HG03159 (cell line): Measurements from ENCODE around the gene PDE4DIP.
"Not testable (repeated sequence)": the region's sequence is repeated elsewhere in the genome, so short reads cannot be mapped to it uniquely, and the experiment has no call there.

Experiments used
- ATAC-seq: cut with Tn5 transposase; IDR thresholded peaks from one replicate; pipeline ENCODE4 v1.9.1; 2021; ENCODE audit warnings: mild to moderate bottlenecking, moderate library complexity; ENCODE audit not compliant: unreplicated experiment

Gene PDE4DIP

GRCh38 chr1:148967580-148967979 lies 123.4 kb downstream of the PDE4DIP start:
- ATAC-seq, result not testable (repeated sequence)

GRCh38 chr1:148968682-148969081 lies 124.5 kb downstream of the PDE4DIP start:
- ATAC-seq, result not testable (repeated sequence)

- ATAC-seq, result not testable (repeated sequence)
Observed at GRCh38 chr1:148969126-148969525, 124.9 kb downstream of the PDE4DIP start.

DNA sequence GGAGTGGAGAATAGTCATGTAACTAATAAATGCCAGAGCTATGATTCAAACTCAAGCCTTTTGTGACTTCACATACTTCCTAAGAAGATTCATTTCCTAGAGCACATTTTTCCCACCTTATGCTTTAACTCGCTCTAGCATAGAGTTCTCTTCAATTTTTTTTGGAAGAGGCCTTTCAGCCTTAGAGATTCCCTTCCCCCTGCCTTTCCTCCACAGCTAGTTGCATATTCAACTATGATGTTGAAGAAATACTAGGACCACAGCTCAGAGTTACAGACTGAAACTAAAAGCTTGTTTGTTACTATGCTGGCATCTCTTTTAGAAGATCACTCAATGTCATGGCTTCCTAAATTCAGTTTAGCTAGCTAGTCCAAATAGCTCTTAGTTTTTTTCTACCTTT lies 131.2 kb downstream of the PDE4DIP start:
- ATAC-seq, result not testable (repeated sequence)

- not testable (repeated sequence) for ATAC-seq
Observed at GRCh38 chr1:148975866-148976537, 131.8 kb downstream of the PDE4DIP start.

GRCh38 chr1:148977785-148978184 lies 133.6 kb downstream of the PDE4DIP start:
- not testable (repeated sequence) for ATAC-seq

DNA sequence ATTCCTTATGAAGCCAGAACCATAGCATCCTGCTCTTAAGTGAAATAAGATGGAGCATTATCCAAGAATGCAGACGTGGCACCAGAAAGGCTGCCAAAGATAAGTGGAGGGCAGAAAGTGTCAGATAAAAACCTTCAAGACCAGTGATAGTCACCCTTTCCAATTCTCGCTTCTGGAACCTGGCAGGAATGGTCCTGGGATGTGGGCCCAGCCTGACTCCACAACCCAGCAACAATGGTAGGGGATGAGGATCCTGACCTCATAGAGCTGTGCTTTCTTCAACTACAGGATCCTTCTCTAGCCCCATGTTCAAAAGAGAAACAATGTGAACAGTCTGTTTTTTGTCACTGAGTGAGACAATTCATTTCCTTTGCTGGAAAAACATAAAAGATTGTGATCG lies 145.2 kb downstream of the PDE4DIP start:
- ATAC-seq, result not testable (repeated sequence)

GRCh38 chr1:148990233-148990788 lies 146.1 kb downstream of the PDE4DIP start:
- ATAC-seq, result not testable (repeated sequence)

DNA sequence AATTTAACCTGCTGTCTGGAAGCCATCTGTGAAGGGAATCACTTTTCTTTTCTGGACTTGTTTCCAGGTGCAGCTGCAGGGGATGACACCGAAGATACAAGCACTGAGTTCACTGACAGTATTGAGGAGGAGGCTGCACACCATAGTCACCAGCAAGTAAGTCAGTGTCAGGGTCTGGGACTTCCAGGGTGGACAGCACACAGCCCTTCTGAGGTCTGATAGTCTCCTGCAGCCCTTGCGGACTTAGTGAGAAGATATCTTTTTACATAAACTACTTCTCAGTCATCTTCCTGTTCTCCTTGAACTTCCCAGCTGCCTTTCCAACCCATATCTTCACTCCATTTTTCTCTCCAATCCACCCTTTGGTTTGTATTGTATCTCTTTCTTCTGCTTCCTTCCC lies 147.6 kb downstream of the PDE4DIP start:
- not testable (repeated sequence) for ATAC-seq

- ATAC-seq, result not testable (repeated sequence)
Observed at GRCh38 chr1:148992364-148992763, 148.1 kb downstream of the PDE4DIP start.

DNA sequence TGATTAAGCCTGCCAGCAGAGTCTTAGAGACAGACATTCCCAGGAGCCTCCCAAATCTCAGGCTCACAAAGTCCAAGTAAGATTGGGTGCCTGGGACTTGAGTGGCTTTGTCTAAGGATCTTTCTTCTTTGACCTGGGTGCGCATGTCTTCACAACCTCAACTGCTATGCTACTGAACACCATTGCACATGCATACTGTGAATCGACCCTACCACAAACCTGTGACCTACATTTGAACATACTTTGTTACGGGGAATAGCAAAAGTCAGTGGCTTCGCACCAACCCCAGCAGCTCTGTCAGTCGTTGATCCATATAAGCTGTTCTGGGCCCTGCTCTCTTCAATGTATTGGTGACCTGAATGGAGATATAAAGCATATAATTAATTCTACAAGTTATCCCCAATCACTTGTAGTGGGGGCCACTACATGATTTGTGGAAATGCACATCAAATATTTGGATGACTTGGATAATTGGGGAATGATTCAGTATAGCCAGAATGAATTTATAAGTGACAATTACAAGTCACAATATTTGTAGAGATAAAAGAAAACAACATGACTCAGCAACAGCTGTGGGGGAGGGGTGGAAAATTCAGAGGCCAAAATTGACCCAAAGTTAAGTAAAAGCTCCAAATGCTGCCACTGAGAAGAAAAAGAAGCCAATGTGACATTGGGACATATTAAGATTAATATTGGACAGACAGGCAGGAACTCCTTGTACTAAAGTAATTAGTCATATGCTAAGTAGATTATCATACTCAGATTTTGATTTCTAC lies 152.4 kb downstream of the PDE4DIP start:
- ATAC-seq, result not testable (repeated sequence)

DNA sequence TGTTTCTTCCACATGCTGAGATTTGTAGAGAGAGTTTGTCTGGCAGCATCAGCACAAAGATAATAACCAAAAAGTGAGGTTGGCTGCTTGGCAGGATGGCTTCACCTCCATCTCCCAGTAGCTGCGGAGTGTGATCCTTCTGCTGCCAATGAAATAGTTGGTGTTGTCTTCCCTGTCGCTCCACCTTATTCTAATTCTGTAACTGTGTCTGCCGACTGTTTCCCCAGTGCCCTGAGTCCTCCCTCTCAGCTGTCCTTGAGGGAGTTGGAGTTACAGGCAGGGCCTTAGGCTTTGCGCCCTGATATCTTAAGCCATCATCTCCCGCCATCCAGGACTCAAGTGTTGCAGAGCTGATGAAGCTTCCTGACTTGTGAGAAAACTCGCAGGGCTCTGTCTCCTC lies 153.2 kb downstream of the PDE4DIP start:
- not testable (repeated sequence) for ATAC-seq

DNA sequence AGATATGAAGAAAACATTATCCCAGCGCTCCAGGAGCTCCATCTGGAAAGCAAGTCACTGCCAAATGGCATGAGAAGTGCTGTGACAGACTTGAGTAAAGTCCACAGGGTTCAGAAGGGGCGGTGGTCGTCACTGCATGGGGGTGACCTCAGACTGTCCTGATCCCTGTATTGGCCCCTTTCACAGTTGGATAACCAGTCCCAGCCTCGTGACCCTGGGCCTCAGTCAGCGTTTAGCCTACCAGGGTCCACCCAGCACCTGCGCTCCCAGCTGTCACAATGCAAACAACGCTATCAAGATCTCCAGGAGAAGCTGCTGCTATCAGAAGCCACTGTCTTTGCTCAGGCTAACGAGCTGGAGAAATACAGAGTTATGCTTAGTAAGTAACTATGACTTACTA lies 158.4 kb downstream of the PDE4DIP start:
- ATAC-seq, result not testable (repeated sequence)

DNA sequence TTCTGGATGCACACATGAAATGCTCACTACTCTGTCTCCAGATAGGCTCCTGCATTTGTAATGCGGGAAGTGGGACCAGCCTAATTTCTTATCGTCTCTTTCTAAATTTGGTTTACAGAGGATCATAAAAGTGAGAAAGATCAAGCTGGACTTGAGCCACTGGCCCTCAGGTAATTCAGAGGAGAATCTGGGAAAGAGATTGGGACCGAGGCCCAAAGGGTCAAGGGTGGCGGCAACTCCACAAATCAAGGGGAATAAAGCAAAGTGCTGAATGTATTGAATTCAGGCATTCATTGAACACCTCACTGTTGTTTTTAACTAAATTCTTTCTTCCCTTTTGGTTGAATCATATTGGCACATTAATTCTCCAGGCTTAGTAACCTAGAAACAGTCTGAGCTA lies 164.1 kb downstream of the PDE4DIP start:
- not testable (repeated sequence) for ATAC-seq

- not testable (repeated sequence) for ATAC-seq
Observed at GRCh38 chr1:149008769-149009168, 164.5 kb downstream of the PDE4DIP start.

DNA sequence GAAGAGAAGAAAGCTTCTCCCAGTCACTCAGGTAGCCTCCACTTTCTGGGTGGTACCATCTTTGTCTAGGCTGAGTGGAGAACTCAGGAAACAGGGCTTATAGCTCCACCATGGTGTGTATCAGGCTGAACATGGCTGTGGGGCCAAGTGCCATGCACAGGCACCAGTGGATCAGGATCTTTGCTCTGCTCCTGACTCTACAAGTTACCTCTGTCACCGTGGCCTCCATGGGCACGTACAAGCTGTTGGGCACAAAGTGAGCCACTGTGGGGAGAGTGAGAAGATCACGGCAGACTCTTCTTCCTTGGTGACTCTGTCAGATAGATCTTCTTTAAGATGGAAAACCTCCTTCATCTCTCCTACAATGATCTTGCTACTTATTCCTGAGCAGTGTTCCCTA lies 165.5 kb downstream of the PDE4DIP start:
- ATAC-seq, result not testable (repeated sequence)

GRCh38 chr1:149012599-149012998 lies 168.4 kb downstream of the PDE4DIP start:
- ATAC-seq, result not testable (repeated sequence)

DNA sequence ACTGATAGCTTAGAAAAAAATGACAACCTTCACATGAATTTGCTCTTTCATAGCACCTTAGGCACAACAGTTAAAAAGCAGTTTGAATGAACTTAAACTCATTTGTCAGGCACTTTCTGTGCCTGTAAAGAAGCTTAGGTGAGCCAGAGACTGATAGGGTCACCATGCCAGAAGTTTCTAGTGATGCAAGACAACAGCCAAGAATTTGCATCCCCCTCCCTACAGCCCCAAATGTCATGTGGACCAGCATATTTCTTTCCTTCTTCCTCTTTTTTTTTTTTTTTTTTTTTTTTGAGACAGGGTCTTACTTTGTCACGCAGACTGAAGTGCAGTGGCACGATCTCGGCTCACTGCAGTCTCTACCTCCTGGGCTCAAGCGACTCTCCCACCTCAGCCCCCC lies 169.3 kb downstream of the PDE4DIP start:
- ATAC-seq, result not testable (repeated sequence)

DNA sequence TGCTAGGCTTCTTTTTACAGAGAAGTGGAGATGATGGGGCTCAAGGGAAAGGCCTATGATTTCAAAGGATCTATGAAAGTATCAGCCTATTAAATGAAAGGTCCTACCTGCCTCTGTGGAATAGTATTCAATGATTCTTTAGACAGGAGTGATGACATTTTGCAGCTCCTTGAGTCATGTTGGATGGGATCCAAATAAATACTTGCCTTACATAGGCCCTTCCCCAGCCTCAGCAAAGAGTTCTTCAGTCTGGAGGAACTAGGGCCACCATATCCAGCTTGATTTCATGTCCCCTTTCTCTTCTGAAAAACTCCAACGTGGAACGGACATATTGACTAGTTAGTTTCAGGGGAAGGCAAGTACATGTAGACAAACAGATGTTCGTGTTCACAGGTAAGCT lies 171.3 kb downstream of the PDE4DIP start:
- ATAC-seq, result not testable (repeated sequence)

GRCh38 chr1:149016626-149017025 lies 172.4 kb downstream of the PDE4DIP start:
- not testable (repeated sequence) for ATAC-seq

DNA sequence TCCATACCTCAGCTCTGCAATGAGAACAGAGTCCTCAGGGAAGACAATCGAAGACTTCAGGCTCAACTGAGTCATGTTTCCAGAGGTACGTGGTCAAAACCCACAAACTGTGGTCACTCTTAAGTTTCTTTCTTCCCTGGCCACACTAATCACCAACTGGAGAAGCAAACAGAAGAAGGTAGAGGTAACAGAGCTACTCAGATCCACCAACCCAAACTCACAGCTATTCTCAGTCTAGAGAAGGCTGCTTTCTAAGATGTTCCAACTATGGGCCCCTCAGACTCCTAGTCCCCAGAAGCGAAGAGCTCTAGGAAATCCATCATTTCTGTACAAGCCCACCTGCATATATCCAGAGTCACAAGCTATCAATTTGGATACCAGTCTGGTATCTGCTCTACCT lies 174.3 kb downstream of the PDE4DIP start:
- not testable (repeated sequence) for ATAC-seq

- not testable (repeated sequence) for ATAC-seq
Observed at GRCh38 chr1:149024327-149024726, 180.1 kb downstream of the PDE4DIP start.
